HepG2 (cell line): ENCODE results near the gene CLNS1A. TPM values are rescaled to one million over a fixed set of nuclear protein-coding genes. Genes with fewer than 3 reads are reported as not detected.

Experiments used
- EP300 ChIP-seq, 3 experiments: sonication (generic) in 1 of 3; formaldehyde crosslinking in 1 of 3; IDR thresholded peaks; 2 replicates each; pipeline versions ENCODE4 v1.5.1 to v1.6.1; 2011 to 2020; ENCODE audit warnings: low read depth in 2 of 3, low read length in 2 of 3, borderline replicate concordance in 1 of 3, improper control_type of control experiment in 1 of 3, mild to moderate bottlenecking in 1 of 3, missing genetic modification reagents in 1 of 3, moderate library complexity in 1 of 3
- FOXA3 ChIP-seq: IDR thresholded peaks from 2 replicates; pipeline ENCODE4 v1.6.1; 2016; ENCODE audit warnings: missing genetic modification reagents, missing compliant biosample characterization
- GABPA ChIP-seq, 2 experiments: IDR thresholded peaks; 2 replicates each; pipeline ENCODE4 v1.6.1; 2011 to 2016; ENCODE audit warnings: low read depth in 2 of 2, low read length in 1 of 2, missing biosample characterization in 1 of 2, missing genetic modification characterization in 1 of 2
- GPBP1L1 ChIP-seq: sonication (generic); formaldehyde crosslinking; IDR thresholded peaks from 2 replicates; pipeline ENCODE4 v1.5.0; 2020; ENCODE audit warnings: mild to moderate bottlenecking, missing genetic modification reagents
- HES4 ChIP-seq: sonication (generic); formaldehyde crosslinking; IDR thresholded peaks from 2 replicates; pipeline ENCODE4 v1.9.0; 2021; ENCODE audit warnings: mild to moderate bottlenecking, missing genetic modification reagents, borderline replicate concordance
- HIVEP1 ChIP-seq: sonication (generic); formaldehyde crosslinking; IDR thresholded peaks from 2 replicates; pipeline ENCODE4 v1.4.0; 2020; ENCODE audit warnings: mild to moderate bottlenecking, missing genetic modification reagents
- IRF2 ChIP-seq: IDR thresholded peaks from 2 replicates; pipeline ENCODE4 v1.6.1; 2018; ENCODE audit warnings: missing genetic modification reagents, missing compliant biosample characterization
- MXI1 ChIP-seq: IDR thresholded peaks from 3 replicates; pipeline ENCODE4 v1.6.1; 2012; ENCODE audit warnings: low read depth, low read length, inconsistent platforms, borderline replicate concordance
- MYNN ChIP-seq: sonication (generic); formaldehyde crosslinking; IDR thresholded peaks from 2 replicates; pipeline ENCODE4 v1.4.0; 2020; ENCODE audit warnings: mild to moderate bottlenecking, low read depth, missing genetic modification reagents
- NBN ChIP-seq: fragments of 450-650 bp; conservative IDR thresholded peaks from 2 replicates; pipeline ENCODE4 v1.6.1; 2017
- PPARG ChIP-seq: conservative IDR thresholded peaks from 2 replicates; pipeline ENCODE4 v1.6.1; 2016; ENCODE audit warnings: missing biosample characterization, missing genetic modification reagents
- SAFB2 ChIP-seq: sonication (generic); formaldehyde crosslinking; IDR thresholded peaks from 2 replicates; pipeline ENCODE4 v1.5.1; 2020; ENCODE audit warnings: missing genetic modification reagents, low read depth, mild to moderate bottlenecking, borderline replicate concordance
- SOX5 ChIP-seq: IDR thresholded peaks from 2 replicates; pipeline ENCODE4 v1.6.1; 2016; ENCODE audit warnings: borderline replicate concordance
- XBP1 ChIP-seq: sonication (generic); formaldehyde crosslinking; IDR thresholded peaks from 2 replicates; pipeline ENCODE4 v1.5.0; 2020; ENCODE audit warnings: missing genetic modification reagents
- ZBTB39 ChIP-seq: sonication (generic); formaldehyde crosslinking; IDR thresholded peaks from 2 replicates; pipeline ENCODE4 v1.5.0; 2020; ENCODE audit warnings: missing genetic modification reagents
- ZKSCAN1 ChIP-seq: fragments of 150-350 bp; IDR thresholded peaks from 2 replicates; pipeline ENCODE4 v1.6.1; 2014; ENCODE audit warnings: low read length
- ZNF18 ChIP-seq: sonication (generic); formaldehyde crosslinking; IDR thresholded peaks from 2 replicates; pipeline ENCODE4 v1.8.0; 2022; ENCODE audit warnings: mild to moderate bottlenecking, missing genetic modification reagents; ENCODE audit not compliant: insufficient replicate concordance
- ZNF232 ChIP-seq: sonication (generic); formaldehyde crosslinking; IDR thresholded peaks from 2 replicates; pipeline ENCODE4 v1.4.0; 2020; ENCODE audit warnings: missing genetic modification reagents, borderline replicate concordance
- polyA plus RNA-seq, 8 experiments: library from polyadenylated mRNA; depleted of rRNA in 3 of 8; stranded (reverse) in 7 of 8; unstranded in 1 of 8; fragments of >200 nt; fragmentation: Illumina TruSeq in 4 of 8; extraction: Trizol in 4 of 8; gene quantifications; 2 replicates each; pipeline versions ENCODE4 v1.2.1 to v1.2.3, GENCODE V29; 2011 to 2016; ENCODE audit warnings: low read depth in 4 of 8, missing spikeins in 1 of 8, mixed read lengths in 1 of 8; ENCODE audit not compliant: insufficient read depth in 1 of 8
- total RNA-seq, 5 experiments: library from RNA; depleted of rRNA; stranded (reverse); fragments of >200 nt; fragmentation: Illumina TruSeq; extraction: Trizol; gene quantifications; 2 replicates each; pipeline ENCODE4 v1.2.3, GENCODE V29; 2016; ENCODE audit warnings: low read depth in 1 of 5
- TF ChIP-seq, protein P1 (sequence below): fragments of 450-650 bp; IDR thresholded peaks from 2 replicates; pipeline ENCODE4 v1.6.1; 2016
- TF ChIP-seq, protein P2 (sequence below): IDR thresholded peaks from 2 replicates; pipeline ENCODE4 v1.4.0; 2020; ENCODE audit warnings: mild to moderate bottlenecking, missing genetic modification reagents

CLNS1A gene
- total and polyA plus RNA-seq, 2 of the 13 experiments (the other 11 are each of a cell fraction or from before 2014, with no cell fraction given), result 158 to 219 TPM

DNA sequence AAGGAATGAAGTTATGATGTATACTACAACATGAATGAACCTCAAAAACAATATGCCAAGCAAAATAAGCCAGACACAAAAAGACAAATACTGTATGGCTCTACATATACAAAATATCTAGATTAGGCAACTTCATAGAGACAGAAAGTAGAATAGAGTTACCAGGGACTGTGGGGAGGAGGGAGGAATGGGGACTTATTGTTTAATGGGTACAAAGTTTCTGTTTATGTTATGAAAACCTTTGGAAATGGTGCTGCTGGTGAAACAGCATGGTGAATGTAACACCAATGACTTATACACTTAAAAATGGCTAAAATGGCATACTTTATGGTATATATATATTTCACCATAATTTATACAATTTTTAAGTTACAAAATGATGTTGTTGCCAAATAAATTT lies 43.7 kb downstream of the CLNS1A start (continued):
- TF ChIP-seq, protein P1, sequence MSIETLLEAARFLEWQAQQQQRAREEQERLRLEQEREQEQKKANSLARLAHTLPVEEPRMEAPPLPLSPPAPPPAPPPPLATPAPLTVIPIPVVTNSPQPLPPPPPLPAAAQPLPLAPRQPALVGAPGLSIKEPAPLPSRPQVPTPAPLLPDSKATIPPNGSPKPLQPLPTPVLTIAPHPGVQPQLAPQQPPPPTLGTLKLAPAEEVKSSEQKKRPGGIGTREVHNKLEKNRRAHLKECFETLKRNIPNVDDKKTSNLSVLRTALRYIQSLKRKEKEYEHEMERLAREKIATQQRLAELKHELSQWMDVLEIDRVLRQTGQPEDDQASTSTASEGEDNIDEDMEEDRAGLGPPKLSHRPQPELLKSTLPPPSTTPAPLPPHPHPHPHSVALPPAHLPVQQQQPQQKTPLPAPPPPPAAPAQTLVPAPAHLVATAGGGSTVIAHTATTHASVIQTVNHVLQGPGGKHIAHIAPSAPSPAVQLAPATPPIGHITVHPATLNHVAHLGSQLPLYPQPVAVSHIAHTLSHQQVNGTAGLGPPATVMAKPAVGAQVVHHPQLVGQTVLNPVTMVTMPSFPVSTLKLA, result peak; percentile 35
- TF ChIP-seq MXI1, result peak; percentile 18; the same call in 1 of the 3 replicates
- no peak for TF ChIP-seq ZKSCAN1
- TF ChIP-seq ZBTB39, result no peak
- TF ChIP-seq ZNF18 (CRISPR knock-in tag), result no peak
- no peak for TF ChIP-seq ZNF232 (CRISPR knock-in tag)
- TF ChIP-seq, protein P2, sequence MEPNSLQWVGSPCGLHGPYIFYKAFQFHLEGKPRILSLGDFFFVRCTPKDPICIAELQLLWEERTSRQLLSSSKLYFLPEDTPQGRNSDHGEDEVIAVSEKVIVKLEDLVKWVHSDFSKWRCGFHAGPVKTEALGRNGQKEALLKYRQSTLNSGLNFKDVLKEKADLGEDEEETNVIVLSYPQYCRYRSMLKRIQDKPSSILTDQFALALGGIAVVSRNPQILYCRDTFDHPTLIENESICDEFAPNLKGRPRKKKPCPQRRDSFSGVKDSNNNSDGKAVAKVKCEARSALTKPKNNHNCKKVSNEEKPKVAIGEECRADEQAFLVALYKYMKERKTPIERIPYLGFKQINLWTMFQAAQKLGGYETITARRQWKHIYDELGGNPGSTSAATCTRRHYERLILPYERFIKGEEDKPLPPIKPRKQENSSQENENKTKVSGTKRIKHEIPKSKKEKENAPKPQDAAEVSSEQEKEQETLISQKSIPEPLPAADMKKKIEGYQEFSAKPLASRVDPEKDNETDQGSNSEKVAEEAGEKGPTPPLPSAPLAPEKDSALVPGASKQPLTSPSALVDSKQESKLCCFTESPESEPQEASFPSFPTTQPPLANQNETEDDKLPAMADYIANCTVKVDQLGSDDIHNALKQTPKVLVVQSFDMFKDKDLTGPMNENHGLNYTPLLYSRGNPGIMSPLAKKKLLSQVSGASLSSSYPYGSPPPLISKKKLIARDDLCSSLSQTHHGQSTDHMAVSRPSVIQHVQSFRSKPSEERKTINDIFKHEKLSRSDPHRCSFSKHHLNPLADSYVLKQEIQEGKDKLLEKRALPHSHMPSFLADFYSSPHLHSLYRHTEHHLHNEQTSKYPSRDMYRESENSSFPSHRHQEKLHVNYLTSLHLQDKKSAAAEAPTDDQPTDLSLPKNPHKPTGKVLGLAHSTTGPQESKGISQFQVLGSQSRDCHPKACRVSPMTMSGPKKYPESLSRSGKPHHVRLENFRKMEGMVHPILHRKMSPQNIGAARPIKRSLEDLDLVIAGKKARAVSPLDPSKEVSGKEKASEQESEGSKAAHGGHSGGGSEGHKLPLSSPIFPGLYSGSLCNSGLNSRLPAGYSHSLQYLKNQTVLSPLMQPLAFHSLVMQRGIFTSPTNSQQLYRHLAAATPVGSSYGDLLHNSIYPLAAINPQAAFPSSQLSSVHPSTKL (CRISPR knock-in tag), result peak; percentile 59
- TF ChIP-seq HIVEP1, result no peak
- no peak for TF ChIP-seq GABPA (IDR thresholded peaks at IDR 0.05; ENCODE audit: low read depth, low read length)
- TF ChIP-seq GABPA (CRISPR knock-in tag; IDR thresholded peaks at IDR 0.05; ENCODE audit: low read depth), result no peak
- TF ChIP-seq EP300 (IDR thresholded peaks at IDR 0.05; ENCODE audit: low read depth in 2 of 2, low read length in 2 of 2), result 0 out of 4 replicates have a peak, but pooled peaks of 1 of the 2 experiments have one; percentile 12
- TF ChIP-seq EP300 (CRISPR knock-in tag; IDR thresholded peaks at IDR 0.05; ENCODE audit: borderline replicate concordance), result no peak
- TF ChIP-seq HES4 (CRISPR knock-in tag), result no peak
- TF ChIP-seq GPBP1L1, result no peak
- peak; percentile 92 for TF ChIP-seq SOX5
- no peak for TF ChIP-seq SAFB2 (CRISPR knock-in tag)
- TF ChIP-seq XBP1 (CRISPR knock-in tag), result no peak
- TF ChIP-seq IRF2 (CRISPR knock-in tag), result 0 out of 2 replicates have a peak, but pooled peaks have one; percentile 24
- peak; percentile 72 for TF ChIP-seq FOXA3 (CRISPR knock-in tag)
- no peak for TF ChIP-seq MYNN (CRISPR knock-in tag)
- no peak for TF ChIP-seq PPARG (CRISPR knock-in tag)
- TF ChIP-seq NBN, result no peak
